K562 (cell line): ENCODE measurements around the gene FIZ1. TPM values are rescaled to one million over a fixed set of nuclear protein-coding genes. Genes with fewer than 3 reads are reported as not detected.

Source experiments
- C11orf30 ChIP-seq: fragments of 450-650 bp; IDR thresholded peaks from 2 replicates; pipeline ENCODE4 v1.6.1; 2016; ENCODE audit warnings: low read depth, mild to moderate bottlenecking
- CAMTA2 ChIP-seq: fragments of 250-450 bp; sonication (Bioruptor Pico); conservative IDR thresholded peaks from 2 replicates; pipeline ENCODE4 v1.5.1; 2022
- CREB1 ChIP-seq, 2 experiments: sonication (generic) in 1 of 2; formaldehyde crosslinking in 1 of 2; IDR thresholded peaks; 2 replicates each; pipeline versions ENCODE4 v1.6.1 to v1.8.0; 2012 to 2022; ENCODE audit warnings: inconsistent platforms in 1 of 2, mild to moderate bottlenecking in 1 of 2, missing genetic modification reagents in 1 of 2, moderate library complexity in 1 of 2
- ETS1 ChIP-seq: conservative IDR thresholded peaks from 2 replicates; pipeline ENCODE4 v1.6.1; 2011; ENCODE audit warnings: low read depth, mild to moderate bottlenecking, low read length; ENCODE audit not compliant: control insufficient read depth
- GABPA ChIP-seq: fragments of 200-800 bp; sonication (Bioruptor generic); conservative IDR thresholded peaks from 2 replicates; pipeline ENCODE4 v1.6.1; 2016; ENCODE audit warnings: low read depth, missing genetic modification characterization, missing compliant biosample characterization
- MBD1 ChIP-seq: fragments of 250-450 bp; sonication (Bioruptor Pico); IDR thresholded peaks from 2 replicates; pipeline ENCODE4 v1.8.0; 2022; ENCODE audit warnings: inconsistent platforms
- NBN ChIP-seq: fragments of 450-650 bp; IDR thresholded peaks from 2 replicates; pipeline ENCODE4 v1.6.1; 2016; ENCODE audit warnings: low read depth, mild to moderate bottlenecking
- PCBP1 ChIP-seq: fragments of 200-400 bp; formaldehyde crosslinking; IDR thresholded peaks from 2 replicates; pipeline ENCODE4 v1.6.1; 2018; ENCODE audit warnings: mild to moderate bottlenecking, low read depth, low read length; ENCODE audit not compliant: poor library complexity, severe bottlenecking
- PHF20 ChIP-seq: fragments of 450-650 bp; IDR thresholded peaks from 2 replicates; pipeline ENCODE4 v1.6.1; 2018; ENCODE audit not compliant: partially characterized antibody
- POLR2B ChIP-seq: fragments of 450-650 bp; IDR thresholded peaks from 2 replicates; pipeline ENCODE4 v1.6.1; 2018; ENCODE audit warnings: low read depth; ENCODE audit not compliant: partially characterized antibody
- RBBP5 ChIP-seq: fragments of 200-600 bp; sonication (generic); IDR thresholded peaks from 2 replicates; pipeline ENCODE4 v1.6.1; 2012; ENCODE audit warnings: borderline replicate concordance, mild to moderate bottlenecking, low read length, control low read depth, inconsistent platforms; ENCODE audit not compliant: insufficient read depth, poor library complexity, severe bottlenecking
- TAF1 ChIP-seq: IDR thresholded peaks from 2 replicates; pipeline ENCODE4 v1.6.1; 2011; ENCODE audit warnings: mild to moderate bottlenecking, low read length, moderate library complexity; ENCODE audit not compliant: insufficient read depth, control insufficient read depth, severe bottlenecking; ENCODE audit errors: extremely low read depth
- TBP ChIP-seq: optimal IDR thresholded peaks from 2 replicates; pipeline ENCODE3; 2011; ENCODE audit warnings: low read depth, low read length, improper control_type of control experiment
- ZNF124 ChIP-seq: sonication (generic); formaldehyde crosslinking; IDR thresholded peaks from 2 replicates; pipeline ENCODE4 v1.8.1; 2022; ENCODE audit warnings: missing genetic modification reagents
- ZNF444 ChIP-seq: fragments of 250-450 bp; sonication (Bioruptor Pico); IDR thresholded peaks from 2 replicates; pipeline ENCODE4 v1.4.0; 2020; ENCODE audit warnings: mild to moderate bottlenecking, moderate library complexity
- ZNF699 ChIP-seq: fragments of 250-450 bp; sonication (Bioruptor Pico); IDR thresholded peaks from 2 replicates; pipeline ENCODE4 v1.8.0; 2021; ENCODE audit warnings: mild to moderate bottlenecking, moderate library complexity; ENCODE audit not compliant: insufficient replicate concordance
- polyA plus RNA-seq, 8 experiments: library from polyadenylated mRNA; depleted of rRNA in 4 of 8; stranded (reverse) in 5 of 8; unstranded in 3 of 8; fragments of >200 nt; fragmentation: Nextera tagmentation in 2 of 8; fragmentation: Illumina TruSeq in 1 of 8; extraction: Ambion mirVana in 2 of 8; extraction: Trizol in 1 of 8; gene quantifications; 2 replicates each; pipeline versions ENCODE4 v1.2.1 to v1.2.3, GENCODE V29; 2011 to 2014; ENCODE audit warnings: inconsistent platforms in 1 of 8, missing spikeins in 1 of 8
- total RNA-seq, 7 experiments: library from RNA; depleted of rRNA in 6 of 7; stranded (reverse); fragments of >200 nt in 6 of 7; fragmentation: Illumina TruSeq in 2 of 7; extraction: Trizol in 2 of 7; gene quantifications; 2 replicates each; pipeline versions ENCODE4 v1.2.1 to v1.2.3, GENCODE V29; 2011 to 2021; ENCODE audit warnings: low replicate concordance in 1 of 7
- TF ChIP-seq, protein P1 (sequence below): IDR thresholded peaks from 2 replicates; pipeline ENCODE4 v1.6.1; 2011; ENCODE audit not compliant: insufficient read length; ENCODE audit errors: extremely low read depth
- TF ChIP-seq, protein P2 (sequence below): fragments of 250-450 bp; sonication (Bioruptor Pico); IDR thresholded peaks from 2 replicates; pipeline ENCODE4 v1.9.0; 2021; ENCODE audit warnings: mild to moderate bottlenecking, inconsistent platforms
- TF ChIP-seq, protein P3 (sequence below): fragments of 450-650 bp; formaldehyde crosslinking; IDR thresholded peaks from 2 replicates; pipeline ENCODE4 v1.4.0; 2022; ENCODE audit warnings: missing genetic modification characterization

Gene FIZ1
- total and polyA plus RNA-seq, 9 of the 15 experiments (the other 6 are each of a cell fraction or from before 2014, with no cell fraction given) = 0.79 to 17.5 (median 5.5) TPM

- TF ChIP-seq GABPA (tag) = no peak; the same call in none of the 2 replicates
- no peak for TF ChIP-seq ZNF124 (CRISPR knock-in tag)
- TF ChIP-seq NBN = no peak
- no peak for TF ChIP-seq MBD1 (CRISPR knock-in tag)
- peak; percentile 50 for TF ChIP-seq RBBP5
- TF ChIP-seq PHF20 = peak; percentile 66
- no peak for TF ChIP-seq CREB1 (IDR thresholded peaks at IDR 0.05)
- no peak for TF ChIP-seq CREB1 (CRISPR knock-in tag; IDR thresholded peaks at IDR 0.05)
- no peak for TF ChIP-seq C11orf30
- no peak for TF ChIP-seq ZNF699 (CRISPR knock-in tag)
- no peak for TF ChIP-seq TAF1
- TF ChIP-seq, protein P1, sequence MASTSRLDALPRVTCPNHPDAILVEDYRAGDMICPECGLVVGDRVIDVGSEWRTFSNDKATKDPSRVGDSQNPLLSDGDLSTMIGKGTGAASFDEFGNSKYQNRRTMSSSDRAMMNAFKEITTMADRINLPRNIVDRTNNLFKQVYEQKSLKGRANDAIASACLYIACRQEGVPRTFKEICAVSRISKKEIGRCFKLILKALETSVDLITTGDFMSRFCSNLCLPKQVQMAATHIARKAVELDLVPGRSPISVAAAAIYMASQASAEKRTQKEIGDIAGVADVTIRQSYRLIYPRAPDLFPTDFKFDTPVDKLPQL = no peak
- TF ChIP-seq PCBP1 = peak; percentile 52
- TF ChIP-seq POLR2B = no peak
- peak; percentile 27 for TF ChIP-seq TBP
- TF ChIP-seq, protein P2, sequence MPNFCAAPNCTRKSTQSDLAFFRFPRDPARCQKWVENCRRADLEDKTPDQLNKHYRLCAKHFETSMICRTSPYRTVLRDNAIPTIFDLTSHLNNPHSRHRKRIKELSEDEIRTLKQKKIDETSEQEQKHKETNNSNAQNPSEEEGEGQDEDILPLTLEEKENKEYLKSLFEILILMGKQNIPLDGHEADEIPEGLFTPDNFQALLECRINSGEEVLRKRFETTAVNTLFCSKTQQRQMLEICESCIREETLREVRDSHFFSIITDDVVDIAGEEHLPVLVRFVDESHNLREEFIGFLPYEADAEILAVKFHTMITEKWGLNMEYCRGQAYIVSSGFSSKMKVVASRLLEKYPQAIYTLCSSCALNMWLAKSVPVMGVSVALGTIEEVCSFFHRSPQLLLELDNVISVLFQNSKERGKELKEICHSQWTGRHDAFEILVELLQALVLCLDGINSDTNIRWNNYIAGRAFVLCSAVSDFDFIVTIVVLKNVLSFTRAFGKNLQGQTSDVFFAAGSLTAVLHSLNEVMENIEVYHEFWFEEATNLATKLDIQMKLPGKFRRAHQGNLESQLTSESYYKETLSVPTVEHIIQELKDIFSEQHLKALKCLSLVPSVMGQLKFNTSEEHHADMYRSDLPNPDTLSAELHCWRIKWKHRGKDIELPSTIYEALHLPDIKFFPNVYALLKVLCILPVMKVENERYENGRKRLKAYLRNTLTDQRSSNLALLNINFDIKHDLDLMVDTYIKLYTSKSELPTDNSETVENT (CRISPR knock-in tag) = no peak
- no peak for TF ChIP-seq ZNF444 (CRISPR knock-in tag)
- TF ChIP-seq CAMTA2 = no peak
- TF ChIP-seq, protein P3, sequence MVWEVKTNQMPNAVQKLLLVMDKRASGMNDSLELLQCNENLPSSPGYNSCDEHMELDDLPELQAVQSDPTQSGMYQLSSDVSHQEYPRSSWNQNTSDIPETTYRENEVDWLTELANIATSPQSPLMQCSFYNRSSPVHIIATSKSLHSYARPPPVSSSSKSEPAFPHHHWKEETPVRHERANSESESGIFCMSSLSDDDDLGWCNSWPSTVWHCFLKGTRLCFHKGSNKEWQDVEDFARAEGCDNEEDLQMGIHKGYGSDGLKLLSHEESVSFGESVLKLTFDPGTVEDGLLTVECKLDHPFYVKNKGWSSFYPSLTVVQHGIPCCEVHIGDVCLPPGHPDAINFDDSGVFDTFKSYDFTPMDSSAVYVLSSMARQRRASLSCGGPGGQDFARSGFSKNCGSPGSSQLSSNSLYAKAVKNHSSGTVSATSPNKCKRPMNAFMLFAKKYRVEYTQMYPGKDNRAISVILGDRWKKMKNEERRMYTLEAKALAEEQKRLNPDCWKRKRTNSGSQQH (CRISPR knock-in tag) = 0 out of 2 replicates have a peak, but pooled peaks have one; percentile 64
- TF ChIP-seq ETS1 = peak; percentile 25; the same call in 1 of the 2 replicates
Measured at GRCh38 chr19:55599842-55600661, 735 bp upstream of the FIZ1 start, which contains the start of gene ZNF524 (continued).
